Neural cell (in vitro differentiated cells): ENCODE measurements around the gene UBE2I. TPM values are rescaled to one million over a fixed set of nuclear protein-coding genes. Genes with fewer than 3 reads are reported as not detected.

Source experiments
- H2AFZ ChIP-seq: fragments of 200-600, 300-800 bp; sonication (generic), shearing (Covaris generic); 2 replicates; pipeline ENCODE4 v1.6.0; 2014; ENCODE audit warnings: low read depth, mild to moderate bottlenecking, antibody characterized with exemption, low read length, moderate library complexity
- H3F3A ChIP-seq: fragments of 200-600 bp; shearing (Covaris generic); 2 replicates; pipeline ENCODE4 v1.6.1; 2016; ENCODE audit warnings: mild to moderate bottlenecking, moderate library complexity, mixed read lengths, antibody characterized with exemption, low read length; ENCODE audit not compliant: insufficient read depth, poor library complexity, severe bottlenecking
- H3K27ac ChIP-seq: fragments of 200-600, 300-800 bp; sonication (generic), shearing (Covaris generic); 2 replicates; pipeline ENCODE4 v1.5.1; 2014; ENCODE audit warnings: mild to moderate bottlenecking, low read length, moderate library complexity
- H3K27me3 ChIP-seq: fragments of 300-800, 200-600 bp; sonication (generic), shearing (Covaris generic); 2 replicates; pipeline ENCODE4 v1.6.0; 2014; ENCODE audit warnings: mild to moderate bottlenecking, low read depth, low read length, moderate library complexity; ENCODE audit not compliant: insufficient read depth
- H3K36me3 ChIP-seq: fragments of 300-800, 200-600 bp; sonication (generic), shearing (Covaris generic); 2 replicates; pipeline ENCODE4 v1.5.1; 2014; ENCODE audit warnings: mild to moderate bottlenecking, antibody characterized with exemption, low read length, moderate library complexity; ENCODE audit not compliant: insufficient read depth
- H3K4me2 ChIP-seq: fragments of 300-800, 200-600 bp; sonication (generic), shearing (Covaris generic); 2 replicates; pipeline ENCODE4 v1.6.0; 2014; ENCODE audit warnings: mild to moderate bottlenecking, low read length
- H3K4me3 ChIP-seq: fragments of 300-800, 200-600 bp; sonication (generic), shearing (Covaris generic); 2 replicates; pipeline ENCODE4 v1.5.1; 2014; ENCODE audit warnings: mild to moderate bottlenecking, low read length, moderate library complexity
- H3K79me2 ChIP-seq: fragments of 200-600 bp; shearing (Covaris generic); replicated peaks from 2 replicates; pipeline ENCODE4 v1.6.0; 2014; ENCODE audit warnings: mild to moderate bottlenecking, low read length, moderate library complexity; ENCODE audit not compliant: insufficient read depth
- H3K9ac ChIP-seq: fragments of 300-800, 200-600 bp; sonication (generic), shearing (Covaris generic); 2 replicates; pipeline ENCODE4 v1.6.1; 2016; ENCODE audit warnings: mild to moderate bottlenecking, low read length, mixed read lengths
- H3K9me2 ChIP-seq: fragments of 200-600 bp; shearing (Covaris generic); 2 replicates; pipeline ENCODE4 v1.6.1; 2016; ENCODE audit warnings: mild to moderate bottlenecking, low read length, mixed read lengths; ENCODE audit not compliant: insufficient read depth
- H3K9me3 ChIP-seq: fragments of 200-600, 300-800 bp; sonication (generic), shearing (Covaris generic); 2 replicates; pipeline ENCODE4 v1.6.1; 2016; ENCODE audit warnings: mild to moderate bottlenecking, mixed run types, low read length, moderate library complexity, mixed read lengths
- H4K20me1 ChIP-seq: fragments of 200-600 bp; shearing (Covaris generic); 2 replicates; pipeline ENCODE4 v1.6.1; 2016; ENCODE audit warnings: mild to moderate bottlenecking, mixed run types; ENCODE audit not compliant: insufficient read depth
- CTCF ChIP-seq: fragments of 450-650 bp; IDR thresholded peaks from 2 replicates; pipeline ENCODE4 v1.5.1; 2014; ENCODE audit warnings: antibody characterized with exemption, mild to moderate bottlenecking, moderate library complexity; ENCODE audit not compliant: poor library complexity, severe bottlenecking
- EP300 ChIP-seq: fragments of 450-650 bp; conservative IDR thresholded peaks from 2 replicates; pipeline ENCODE4 v1.6.1; 2014; ENCODE audit warnings: antibody characterized with exemption, mild to moderate bottlenecking, moderate library complexity; ENCODE audit not compliant: poor library complexity, severe bottlenecking
- EZH2 ChIP-seq: fragments of 200-600, 300-800 bp; shearing (Covaris generic), sonication (generic); IDR thresholded peaks from 2 replicates; pipeline ENCODE4 v1.6.1; 2014; ENCODE audit warnings: antibody characterized with exemption, low read length, borderline replicate concordance, mild to moderate bottlenecking; ENCODE audit not compliant: insufficient read depth, poor library complexity, severe bottlenecking
- MXI1 ChIP-seq: fragments of 450-650 bp; conservative IDR thresholded peaks from 2 replicates; pipeline ENCODE4 v1.6.1; 2014; ENCODE audit warnings: antibody characterized with exemption, mild to moderate bottlenecking; ENCODE audit not compliant: poor library complexity, severe bottlenecking
- POLR2AphosphoS5 ChIP-seq: IDR thresholded peaks from 2 replicates; pipeline ENCODE4 v1.6.1; 2012
- RAD21 ChIP-seq: fragments of 450-650 bp; conservative IDR thresholded peaks from 2 replicates; pipeline ENCODE4 v1.6.1; 2014; ENCODE audit warnings: antibody characterized with exemption, mild to moderate bottlenecking, moderate library complexity
- SMC3 ChIP-seq: fragments of 450-650 bp; conservative IDR thresholded peaks from 2 replicates; pipeline ENCODE4 v1.6.1; 2014; ENCODE audit warnings: antibody characterized with exemption, mild to moderate bottlenecking, moderate library complexity; ENCODE audit not compliant: poor library complexity
- TAF1 ChIP-seq: IDR thresholded peaks from 2 replicates; pipeline ENCODE4 v1.6.1; 2012; ENCODE audit warnings: low read depth
- polyA plus RNA-seq: library from polyadenylated mRNA; depleted of rRNA; stranded (reverse); fragments of >200 nt; gene quantifications from 2 replicates; pipeline ENCODE4 v1.2.3, GENCODE V29; 2014
- TF ChIP-seq, protein P1 (sequence below): IDR thresholded peaks from 2 replicates; pipeline ENCODE4 v1.6.1; 2012; ENCODE audit warnings: borderline replicate concordance

Gene UBE2I
- polyA plus RNA-seq, 1 donor from 2014 or later: 111 TPM

DNA sequence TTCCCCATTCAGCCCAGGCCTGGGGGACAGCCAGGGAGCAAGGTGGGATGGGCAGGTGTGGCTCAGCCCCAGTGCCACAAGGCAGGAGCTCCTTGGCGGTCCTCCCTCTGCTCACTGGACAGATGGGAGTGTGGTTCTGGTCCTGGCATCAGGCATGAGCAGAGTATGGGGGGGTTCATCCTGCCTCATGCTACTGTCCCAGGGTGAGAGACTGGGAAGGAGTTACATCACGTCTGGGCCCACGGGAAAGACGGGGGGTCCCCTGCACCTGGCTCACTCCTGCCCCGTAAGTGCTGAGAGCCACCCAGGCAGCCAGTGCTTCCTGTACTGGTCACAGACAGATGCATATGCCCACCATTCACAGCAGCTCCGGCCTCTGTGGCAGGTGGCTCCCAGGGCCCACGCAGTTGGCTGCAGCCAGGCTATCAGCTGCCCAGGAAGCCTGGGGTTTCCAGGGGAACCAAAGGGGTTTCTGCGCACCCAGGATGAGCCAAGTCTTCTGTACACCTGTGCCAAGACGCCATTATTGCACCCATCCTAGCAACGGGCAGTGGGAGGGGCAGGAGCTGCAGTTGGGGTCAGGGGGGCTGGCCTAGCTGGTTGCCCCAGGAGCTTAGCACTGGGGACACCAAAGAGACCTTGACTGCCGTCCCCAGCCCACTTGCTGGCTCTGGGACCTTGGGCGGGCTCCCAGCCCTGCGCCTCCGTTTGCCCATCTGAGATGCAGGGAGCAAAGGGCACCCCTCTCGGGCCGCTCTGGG lies 26.0 kb downstream of the UBE2I start:
- no peak overlapping the region for H2AFZ ChIP-seq
- H4K20me1 ChIP-seq: no peaks in the 10 kb centered on the region
- peaks cover 17% of the 10 kb centered on the region for H3K79me2 ChIP-seq
- H3K36me3 ChIP-seq: no peaks in the 10 kb centered on the region
- peak overlapping the region; percentile 76 for H3K4me3 ChIP-seq
- peak overlapping the region; percentile 91 for H3K27ac ChIP-seq
- H3K9ac ChIP-seq: peak overlapping the region; percentile 74
- no peaks in the 10 kb centered on the region for H3F3A ChIP-seq
- H3K9me2 ChIP-seq: no peaks in the 10 kb centered on the region
- TF ChIP-seq RAD21 (no peak), MXI1 (no peak), EP300 (no peak), CTCF (no peak), SMC3 (no peak), POLR2AphosphoS5 (no peak), TAF1 (no peak), EZH2 (no peak)
- TF ChIP-seq, protein P1, sequence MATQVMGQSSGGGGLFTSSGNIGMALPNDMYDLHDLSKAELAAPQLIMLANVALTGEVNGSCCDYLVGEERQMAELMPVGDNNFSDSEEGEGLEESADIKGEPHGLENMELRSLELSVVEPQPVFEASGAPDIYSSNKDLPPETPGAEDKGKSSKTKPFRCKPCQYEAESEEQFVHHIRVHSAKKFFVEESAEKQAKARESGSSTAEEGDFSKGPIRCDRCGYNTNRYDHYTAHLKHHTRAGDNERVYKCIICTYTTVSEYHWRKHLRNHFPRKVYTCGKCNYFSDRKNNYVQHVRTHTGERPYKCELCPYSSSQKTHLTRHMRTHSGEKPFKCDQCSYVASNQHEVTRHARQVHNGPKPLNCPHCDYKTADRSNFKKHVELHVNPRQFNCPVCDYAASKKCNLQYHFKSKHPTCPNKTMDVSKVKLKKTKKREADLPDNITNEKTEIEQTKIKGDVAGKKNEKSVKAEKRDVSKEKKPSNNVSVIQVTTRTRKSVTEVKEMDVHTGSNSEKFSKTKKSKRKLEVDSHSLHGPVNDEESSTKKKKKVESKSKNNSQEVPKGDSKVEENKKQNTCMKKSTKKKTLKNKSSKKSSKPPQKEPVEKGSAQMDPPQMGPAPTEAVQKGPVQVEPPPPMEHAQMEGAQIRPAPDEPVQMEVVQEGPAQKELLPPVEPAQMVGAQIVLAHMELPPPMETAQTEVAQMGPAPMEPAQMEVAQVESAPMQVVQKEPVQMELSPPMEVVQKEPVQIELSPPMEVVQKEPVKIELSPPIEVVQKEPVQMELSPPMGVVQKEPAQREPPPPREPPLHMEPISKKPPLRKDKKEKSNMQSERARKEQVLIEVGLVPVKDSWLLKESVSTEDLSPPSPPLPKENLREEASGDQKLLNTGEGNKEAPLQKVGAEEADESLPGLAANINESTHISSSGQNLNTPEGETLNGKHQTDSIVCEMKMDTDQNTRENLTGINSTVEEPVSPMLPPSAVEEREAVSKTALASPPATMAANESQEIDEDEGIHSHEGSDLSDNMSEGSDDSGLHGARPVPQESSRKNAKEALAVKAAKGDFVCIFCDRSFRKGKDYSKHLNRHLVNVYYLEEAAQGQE: no peak
- peak overlapping the region; percentile 78 for H3K4me2 ChIP-seq
- no peaks in the 10 kb centered on the region for H3K9me3 ChIP-seq
- peaks cover 33% of the 10 kb centered on the region for H3K27me3 ChIP-seq

GRCh38 chr16:1335996-1336395 lies 26.6 kb downstream of the UBE2I start:
- H3K27ac ChIP-seq: peak overlapping the region; percentile 91
- peaks cover 33% of the 10 kb centered on the region for H3K27me3 ChIP-seq
- H3K9me3 ChIP-seq: no peaks in the 10 kb centered on the region
- peak overlapping the region; percentile 74 for H3K9ac ChIP-seq
- TF ChIP-seq SMC3 (peak; percentile 55), POLR2AphosphoS5 (peak; percentile 43), RAD21 (peak; percentile 44), EZH2 (no peak), EP300 (peak; percentile 62), MXI1 (peak; percentile 87), TAF1 (peak; percentile 35), CTCF (peak; percentile 73)
- TF ChIP-seq, protein P1: peak; percentile 28
- H4K20me1 ChIP-seq: no peaks in the 10 kb centered on the region
- H3K9me2 ChIP-seq: no peaks in the 10 kb centered on the region
- no peak overlapping the region for H2AFZ ChIP-seq
- H3K79me2 ChIP-seq: peaks cover 17% of the 10 kb centered on the region
- H3K4me2 ChIP-seq: peak overlapping the region; percentile 78
- no peaks in the 10 kb centered on the region for H3K36me3 ChIP-seq
- no peaks in the 10 kb centered on the region for H3F3A ChIP-seq
- H3K4me3 ChIP-seq: peak overlapping the region; percentile 76
